Hindlimb muscle (tissue), 1 donor: Measurements from ENCODE around the gene NKPD1. TPM values are rescaled to one million over a fixed set of nuclear protein-coding genes. Genes with fewer than 3 reads are reported as not detected.

Experiments used
- DNase-seq: peaks from one replicate; pipeline ENCODE4 v3.0.0-alpha.2; 2013
- polyA plus RNA-seq: library from polyadenylated mRNA; unstranded; fragments of 120-200 nt; gene quantifications from one replicate; pipeline ENCODE4 v1.2.1, GENCODE V29; 2013; ENCODE audit not compliant: insufficient read length

The NKPD1 gene
- polyA plus RNA-seq, 1 donor = 0.21 TPM

GRCh38 chr19:45117167-45117594 lies 43.6 kb downstream of the NKPD1 start:
- DNase-seq = no peak

GRCh38 chr19:45115809-45116615 lies 44.8 kb downstream of the NKPD1 start:
- DNase-seq = no peak

- no peak for DNase-seq
Measured at GRCh38 chr19:45114116-45114515, 46.7 kb downstream of the NKPD1 start.

- no peak for DNase-seq
Measured at GRCh38 chr19:45113628-45114027, 47.2 kb downstream of the NKPD1 start.

GRCh38 chr19:45112111-45112827 lies 48.5 kb downstream of the NKPD1 start:
- no peak for DNase-seq

Other genes with a start within 250 kb of the NKPD1 start
- 25.3 TPM for gene APOC1, start 246.4 kb downstream of the NKPD1 start, polyA plus RNA-seq
- gene APOC4, start 218.7 kb downstream of the NKPD1 start, polyA plus RNA-seq = not detected
- gene APOC2, start 214.9 kb downstream of the NKPD1 start, polyA plus RNA-seq = 0.79 TPM
- 67.1 TPM for gene CLPTM1, start 205.6 kb downstream of the NKPD1 start, polyA plus RNA-seq
- 5.5 TPM for gene RELB, start 159.5 kb downstream of the NKPD1 start, polyA plus RNA-seq
- 53.1 TPM for gene CLASRP, start 121.9 kb downstream of the NKPD1 start, polyA plus RNA-seq
- gene ZNF296, start 84.5 kb downstream of the NKPD1 start, polyA plus RNA-seq = 1.0 TPM
- gene GEMIN7, start 81.7 kb downstream of the NKPD1 start, polyA plus RNA-seq = 22.6 TPM
- gene PPP1R37, start 67.8 kb downstream of the NKPD1 start, polyA plus RNA-seq = 24.8 TPM
- 24.0 TPM for gene TRAPPC6A, start 17.3 kb upstream of the NKPD1 start, polyA plus RNA-seq
- 7.6 TPM for gene BLOC1S3, start 17.8 kb upstream of the NKPD1 start, polyA plus RNA-seq
- 3.0 TPM for gene EXOC3L2, start 84.4 kb upstream of the NKPD1 start, polyA plus RNA-seq
- 39.1 TPM for gene MARK4, start 90.3 kb upstream of the NKPD1 start, polyA plus RNA-seq
- 4,137 TPM for gene CKM, start 161.9 kb upstream of the NKPD1 start, polyA plus RNA-seq
- 0.41 TPM for gene KLC3, start 179.8 kb upstream of the NKPD1 start, polyA plus RNA-seq
- 15.4 TPM for gene ERCC2, start 209.6 kb upstream of the NKPD1 start, polyA plus RNA-seq
- 5.8 TPM for gene PPP1R13L, start 244.1 kb upstream of the NKPD1 start, polyA plus RNA-seq
- gene POLR1G, start 245.7 kb upstream of the NKPD1 start, polyA plus RNA-seq = 8.5 TPM